Cardiac muscle cell (in vitro differentiated cells and primary cell): ENCODE measurements around the gene KCP. TPM values are rescaled to one million over a fixed set of nuclear protein-coding genes. Genes with fewer than 3 reads are reported as not detected.

Source experiments
- DNase-seq, 2 donors: peaks; one replicate each; pipeline versions ENCODE4 v3.0.0 to v3.0.0-alpha.2; 2010 to 2017; ENCODE audit warnings: low read depth in 1 of 2, low spot score in 1 of 2
- H3K27ac ChIP-seq: fragments of 200-600 bp; sonication (generic); 2 replicates; pipeline ENCODE4 v1.5.1; 2016
- H3K27me3 ChIP-seq: fragments of 200-600 bp; sonication (generic); 2 replicates; pipeline ENCODE4 v1.6.0; 2016; ENCODE audit warnings: control low read depth
- H3K36me3 ChIP-seq: fragments of 200-600 bp; sonication (generic); 2 replicates; pipeline ENCODE4 v1.5.1; 2016; ENCODE audit warnings: control low read depth
- H3K4me1 ChIP-seq: fragments of 200-600 bp; sonication (generic); 2 replicates; pipeline ENCODE4 v1.8.1; 2017; ENCODE audit warnings: low read depth, mild to moderate bottlenecking, mixed run types
- H3K4me3 ChIP-seq: fragments of 200-600 bp; sonication (generic); 2 replicates; pipeline ENCODE4 v1.5.1; 2016; ENCODE audit warnings: mild to moderate bottlenecking
- H3K9me3 ChIP-seq: fragments of 200-600 bp; sonication (generic); 2 replicates; pipeline ENCODE4 v1.5.1; 2017; ENCODE audit warnings: low read depth, mild to moderate bottlenecking, control low read depth
- CTCF ChIP-seq: IDR thresholded peaks from 2 replicates; pipeline ENCODE4 v1.5.1; 2012; ENCODE audit warnings: low read depth, mild to moderate bottlenecking, low read length
- polyA plus RNA-seq: library from polyadenylated mRNA; unstranded; fragments of >200 nt; fragmentation: Nextera tagmentation; extraction: Ambion mirVana; gene quantifications from 2 replicates; pipeline ENCODE4 v1.2.1, GENCODE V29; 2016
- total RNA-seq: library from RNA; depleted of rRNA; stranded (reverse); fragments of >200 nt; gene quantifications from 2 replicates; pipeline ENCODE4 v1.2.3, GENCODE V29; 2016

KCP gene
- total and polyA plus RNA-seq, 2 experiments from 2014 or later, result 1.2 to 1.6 TPM

GRCh38 chr7:128873234-128873633, 37.3 kb downstream of the KCP start:
- H3K4me3 ChIP-seq, result no peak overlapping the region
- no peaks in the 10 kb centered on the region for H3K36me3 ChIP-seq
- H3K4me1 ChIP-seq, result peaks cover 12% of the 10 kb centered on the region
- peaks cover 34% of the 10 kb centered on the region for H3K27me3 ChIP-seq
- H3K27ac ChIP-seq, result no peak overlapping the region
- no peak for DNase-seq
- no peak for TF ChIP-seq CTCF
- H3K9me3 ChIP-seq, result no peaks in the 10 kb centered on the region

GRCh38 chr7:128872394-128872824, 38.1 kb downstream of the KCP start:
- Histone ChIP-seq H3K27me3 (peaks cover 39% of the 10 kb centered on the region), H3K4me1 (peaks cover 20% of the 10 kb centered on the region), H3K36me3 (no peaks in the 10 kb centered on the region), H3K27ac (no peak overlapping the region), H3K9me3 (no peaks in the 10 kb centered on the region), H3K4me3 (no peak overlapping the region)
- TF ChIP-seq CTCF, result peak; percentile 22
- DNase-seq, result no peak

- no peak for DNase-seq
- no peak overlapping the region for H3K27ac ChIP-seq
- peaks cover 39% of the 10 kb centered on the region for H3K27me3 ChIP-seq
- H3K4me1 ChIP-seq, result peaks cover 20% of the 10 kb centered on the region
- no peak for TF ChIP-seq CTCF
- H3K9me3 ChIP-seq, result no peaks in the 10 kb centered on the region
- no peaks in the 10 kb centered on the region for H3K36me3 ChIP-seq
- H3K4me3 ChIP-seq, result no peak overlapping the region
These were observed 39.5 kb downstream of the KCP start for GRCh38 chr7:128871050-128871449.

GRCh38 chr7:128869944-128870285, 40.6 kb downstream of the KCP start:
- Histone ChIP-seq H3K36me3 (no peaks in the 10 kb centered on the region), H3K4me3 (peak overlapping the region; percentile 48), H3K9me3 (no peaks in the 10 kb centered on the region), H3K27ac (no peak overlapping the region), H3K27me3 (peaks cover 39% of the 10 kb centered on the region), H3K4me1 (peaks cover 17% of the 10 kb centered on the region)
- TF ChIP-seq CTCF, result no peak
- DNase-seq, result no peak

- Histone ChIP-seq H3K9me3 (no peaks in the 10 kb centered on the region), H3K27ac (no peak overlapping the region), H3K4me1 (peaks cover 14% of the 10 kb centered on the region), H3K4me3 (peak overlapping the region; percentile 48), H3K36me3 (no peaks in the 10 kb centered on the region), H3K27me3 (peaks cover 39% of the 10 kb centered on the region)
- no peak for TF ChIP-seq CTCF
- DNase-seq, result peak; percentile 37 to 80
These were observed 41.2 kb downstream of the KCP start for GRCh38 chr7:128869138-128869943.
